ENCODE measurements around the gene SDCCAG8. TPM values are rescaled to one million over a fixed set of nuclear protein-coding genes. Genes with fewer than 3 reads are reported as not detected.

Gene SDCCAG8
- polyA plus RNA-seq, 10 donors: 17.9 to 27.1 (median 22.9) TPM

- no peak for DNase-seq
These were observed 200.2 kb downstream of the SDCCAG8 start for GRCh38 chr1:243455760-243456651.

GRCh38 chr1:243457363-243457982 lies 201.6 kb downstream of the SDCCAG8 start:
- DNase-seq: no peak

GRCh38 chr1:243459059-243459458 lies 203.2 kb downstream of the SDCCAG8 start:
- no peak for DNase-seq

GRCh38 chr1:243461700-243462099 lies 205.9 kb downstream of the SDCCAG8 start:
- no peak for DNase-seq

- DNase-seq: no peak
These were observed 207.3 kb downstream of the SDCCAG8 start for GRCh38 chr1:243462929-243463697.

- DNase-seq: no peak
These were observed 209.2 kb downstream of the SDCCAG8 start for GRCh38 chr1:243465081-243465480.

- no peak for DNase-seq
These were observed 209.9 kb downstream of the SDCCAG8 start for GRCh38 chr1:243465738-243466137.

GRCh38 chr1:243469497-243469896 lies 213.7 kb downstream of the SDCCAG8 start:
- no peak for DNase-seq

- no peak for DNase-seq
These were observed 214.7 kb downstream of the SDCCAG8 start for GRCh38 chr1:243470502-243470901.

GRCh38 chr1:243471026-243471685 lies 215.3 kb downstream of the SDCCAG8 start:
- no peak for DNase-seq

- DNase-seq: no peak
These were observed 216.2 kb downstream of the SDCCAG8 start for GRCh38 chr1:243471754-243472745.

- DNase-seq: peak in 1 of 3 donors; percentile 70
These were observed 217.6 kb downstream of the SDCCAG8 start for GRCh38 chr1:243473227-243474135.

GRCh38 chr1:243474136-243474881 lies 218.5 kb downstream of the SDCCAG8 start:
- peak in 1 of 3 donors; percentile 46 for DNase-seq

- DNase-seq: no peak
These were observed 219.1 kb downstream of the SDCCAG8 start for GRCh38 chr1:243474906-243475305.

- peak in 1 of 3 donors; percentile 55 for DNase-seq
These were observed 220.1 kb downstream of the SDCCAG8 start for GRCh38 chr1:243475966-243476365.

GRCh38 chr1:243477731-243478290 lies 222.0 kb downstream of the SDCCAG8 start:
- no peak for DNase-seq

GRCh38 chr1:243481101-243481500 lies 225.3 kb downstream of the SDCCAG8 start:
- DNase-seq: no peak

Measured in muscle of back (tissue), 11 donors.